Cortex of kidney (tissue), 1 donor: ENCODE results near the gene VOPP1.

Experiments used
- DNase-seq: peaks from one replicate; lab custom pipeline; 2025; lab: John Stamatoyannopoulos, UW

VOPP1 gene

GRCh38 chr7:55468495-55468894, 103.8 kb downstream of the VOPP1 start:
- DNase-seq, result no peak

GRCh38 chr7:55467047-55467593, 105.2 kb downstream of the VOPP1 start:
- no peak for DNase-seq

GRCh38 chr7:55465691-55466090, 106.6 kb downstream of the VOPP1 start:
- no peak for DNase-seq

GRCh38 chr7:55464422-55464821, 107.9 kb downstream of the VOPP1 start:
- no peak for DNase-seq

- no peak for DNase-seq
These were observed 108.5 kb downstream of the VOPP1 start for GRCh38 chr7:55463686-55464262.

GRCh38 chr7:55458351-55458750, 114.0 kb downstream of the VOPP1 start:
- DNase-seq, result no peak

- no peak for DNase-seq
These were observed 114.5 kb downstream of the VOPP1 start for GRCh38 chr7:55457801-55458200.

- no peak for DNase-seq
These were observed 119.3 kb downstream of the VOPP1 start for GRCh38 chr7:55452971-55453370.

GRCh38 chr7:55449992-55450535, 122.2 kb downstream of the VOPP1 start:
- no peak for DNase-seq

GRCh38 chr7:55449205-55449991, 122.9 kb downstream of the VOPP1 start:
- DNase-seq, result no peak

- DNase-seq, result no peak
These were observed 123.8 kb downstream of the VOPP1 start for GRCh38 chr7:55448526-55448925.

- DNase-seq, result no peak
These were observed 127.5 kb downstream of the VOPP1 start for GRCh38 chr7:55444786-55445185.

GRCh38 chr7:55441774-55442522, 130.4 kb downstream of the VOPP1 start:
- DNase-seq, result no peak

GRCh38 chr7:55441002-55441401, 131.3 kb downstream of the VOPP1 start:
- no peak for DNase-seq

GRCh38 chr7:55440040-55440690, 132.1 kb downstream of the VOPP1 start:
- DNase-seq, result no peak

- no peak for DNase-seq
These were observed 132.7 kb downstream of the VOPP1 start for GRCh38 chr7:55439627-55440026.

GRCh38 chr7:55438757-55439525, 133.4 kb downstream of the VOPP1 start:
- no peak for DNase-seq

- DNase-seq, result no peak
These were observed 134.1 kb downstream of the VOPP1 start for GRCh38 chr7:55438085-55438756.

- DNase-seq, result no peak
These were observed 134.9 kb downstream of the VOPP1 start for GRCh38 chr7:55437375-55437774.

GRCh38 chr7:55436457-55436856, 135.8 kb downstream of the VOPP1 start:
- no peak for DNase-seq

- no peak for DNase-seq
These were observed 136.8 kb downstream of the VOPP1 start for GRCh38 chr7:55435466-55435865.
